ENCODE results near the gene APPL2. TPM values are rescaled to one million over a fixed set of nuclear protein-coding genes. Genes with fewer than 3 reads are reported as not detected.

APPL2 gene
- total RNA-seq, 1 donor: 67.0 TPM

DNA sequence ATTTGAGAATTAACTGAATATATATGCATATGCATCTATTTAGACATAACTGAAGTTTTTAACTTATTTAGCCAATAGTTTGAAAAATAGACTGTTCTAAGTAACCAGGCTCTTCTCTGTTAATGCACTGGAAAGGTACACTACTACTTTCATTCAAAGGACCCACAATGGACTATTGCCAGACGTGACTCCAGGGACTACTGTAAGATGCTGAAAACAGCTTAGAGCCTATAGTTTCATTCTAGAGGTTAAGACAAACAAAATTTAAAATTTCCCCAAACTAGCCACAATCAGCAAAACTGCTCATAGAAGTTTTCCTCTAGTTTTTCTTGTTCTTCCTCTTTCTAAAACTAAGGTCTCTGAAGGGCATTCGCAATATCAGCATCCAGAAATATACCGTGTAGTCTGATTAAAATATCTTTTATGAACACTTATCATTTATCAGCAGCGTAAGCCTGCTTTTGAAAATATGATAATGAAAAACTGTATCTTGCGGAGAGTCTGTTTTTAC is 10.4 kb downstream of the APPL2 start:
- H3K27me3 ChIP-seq (ENCODE audit: insufficient read depth, low read length): no peaks in the 10 kb centered on the region
- H3K4me3 ChIP-seq (ENCODE audit: insufficient read depth, low read length): no peak overlapping the region
- H3K4me2 ChIP-seq (ENCODE audit: insufficient read depth, low read length): no peak overlapping the region
- DNase-seq (ENCODE audit: insufficient read length, low spot score, missing footprints): no peak
- no peak overlapping the region for H2AFZ ChIP-seq (ENCODE audit: low read length)
- H3K27ac ChIP-seq (ENCODE audit: low read depth, low read length): peak overlapping the region; percentile 81
- TF ChIP-seq, protein P1, sequence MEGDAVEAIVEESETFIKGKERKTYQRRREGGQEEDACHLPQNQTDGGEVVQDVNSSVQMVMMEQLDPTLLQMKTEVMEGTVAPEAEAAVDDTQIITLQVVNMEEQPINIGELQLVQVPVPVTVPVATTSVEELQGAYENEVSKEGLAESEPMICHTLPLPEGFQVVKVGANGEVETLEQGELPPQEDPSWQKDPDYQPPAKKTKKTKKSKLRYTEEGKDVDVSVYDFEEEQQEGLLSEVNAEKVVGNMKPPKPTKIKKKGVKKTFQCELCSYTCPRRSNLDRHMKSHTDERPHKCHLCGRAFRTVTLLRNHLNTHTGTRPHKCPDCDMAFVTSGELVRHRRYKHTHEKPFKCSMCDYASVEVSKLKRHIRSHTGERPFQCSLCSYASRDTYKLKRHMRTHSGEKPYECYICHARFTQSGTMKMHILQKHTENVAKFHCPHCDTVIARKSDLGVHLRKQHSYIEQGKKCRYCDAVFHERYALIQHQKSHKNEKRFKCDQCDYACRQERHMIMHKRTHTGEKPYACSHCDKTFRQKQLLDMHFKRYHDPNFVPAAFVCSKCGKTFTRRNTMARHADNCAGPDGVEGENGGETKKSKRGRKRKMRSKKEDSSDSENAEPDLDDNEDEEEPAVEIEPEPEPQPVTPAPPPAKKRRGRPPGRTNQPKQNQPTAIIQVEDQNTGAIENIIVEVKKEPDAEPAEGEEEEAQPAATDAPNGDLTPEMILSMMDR (IDR thresholded peaks at IDR 0.05; ENCODE audit: extremely low read depth, low read depth, low read length): no peak
- H3K36me3 ChIP-seq (ENCODE audit: insufficient read depth, low read length): peaks cover 52% of the 10 kb centered on the region
- H3K4me1 ChIP-seq (ENCODE audit: insufficient read depth, low read length): peaks cover 44% of the 10 kb centered on the region
- peaks cover 68% of the 10 kb centered on the region for H3K79me2 ChIP-seq (ENCODE audit: insufficient read depth, low read length)
- H4K20me1 ChIP-seq (ENCODE audit: insufficient read depth, low read length): peaks cover 4% of the 10 kb centered on the region
- H3K9me3 ChIP-seq (ENCODE audit: low read depth, low read length): no peaks in the 10 kb centered on the region

DNA sequence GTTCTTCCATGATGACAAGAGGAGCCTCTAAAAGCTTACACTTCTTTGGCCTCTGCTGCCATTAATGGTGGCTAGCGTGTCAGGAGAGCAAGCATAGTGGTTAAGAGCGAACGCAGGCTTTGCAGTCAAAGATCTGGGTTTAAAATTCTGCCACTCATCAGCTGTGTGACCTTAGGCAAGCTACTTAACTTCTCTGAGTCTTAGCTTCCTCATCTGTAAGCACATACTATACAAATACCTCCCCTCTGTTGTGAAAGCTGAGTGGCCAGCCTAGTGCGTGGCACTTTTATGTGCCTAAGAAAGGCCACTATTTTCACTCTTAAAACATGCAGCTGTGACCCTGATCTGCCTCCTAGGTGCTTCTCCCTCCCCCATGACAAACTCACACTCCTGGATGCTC is 11.6 kb downstream of the APPL2 start:
- no peak overlapping the region for H2AFZ ChIP-seq (ENCODE audit: low read length)
- no peak overlapping the region for H3K4me2 ChIP-seq (ENCODE audit: insufficient read depth, low read length)
- H3K9me3 ChIP-seq (ENCODE audit: low read depth, low read length): no peaks in the 10 kb centered on the region
- H3K4me3 ChIP-seq (ENCODE audit: insufficient read depth, low read length): no peak overlapping the region
- H3K27me3 ChIP-seq (ENCODE audit: insufficient read depth, low read length): no peaks in the 10 kb centered on the region
- no peak for DNase-seq (ENCODE audit: insufficient read length, low spot score, missing footprints)
- peaks cover 58% of the 10 kb centered on the region for H3K36me3 ChIP-seq (ENCODE audit: insufficient read depth, low read length)
- peaks cover 33% of the 10 kb centered on the region for H3K4me1 ChIP-seq (ENCODE audit: insufficient read depth, low read length)
- no peak overlapping the region for H3K27ac ChIP-seq (ENCODE audit: low read depth, low read length)
- TF ChIP-seq, protein P1 (IDR thresholded peaks at IDR 0.05; ENCODE audit: extremely low read depth, low read depth, low read length): no peak
- peaks cover 71% of the 10 kb centered on the region for H3K79me2 ChIP-seq (ENCODE audit: insufficient read depth, low read length)
- H4K20me1 ChIP-seq (ENCODE audit: insufficient read depth, low read length): peaks cover 9% of the 10 kb centered on the region

DNA sequence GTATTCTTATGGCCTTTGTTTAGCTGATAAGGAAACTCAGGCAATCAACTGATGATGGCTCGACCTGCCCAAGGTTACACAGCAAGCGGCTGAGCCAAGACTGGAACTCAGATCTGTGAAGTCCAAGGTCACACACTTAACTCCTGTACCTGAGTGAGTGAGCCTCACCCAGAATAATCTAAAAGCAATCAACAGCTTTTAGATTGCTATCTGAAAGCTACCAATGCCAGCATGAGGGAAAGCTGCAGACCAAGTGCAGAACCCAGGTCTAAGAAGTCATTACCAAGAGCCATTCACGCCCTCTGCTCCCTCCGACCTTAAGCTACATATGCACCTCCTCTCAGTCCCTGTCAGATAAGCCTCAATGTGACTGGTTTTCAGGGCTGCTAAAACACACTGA is 12.1 kb downstream of the APPL2 start:
- peaks cover 62% of the 10 kb centered on the region for H3K36me3 ChIP-seq (ENCODE audit: insufficient read depth, low read length)
- no peak overlapping the region for H2AFZ ChIP-seq (ENCODE audit: low read length)
- peaks cover 13% of the 10 kb centered on the region for H4K20me1 ChIP-seq (ENCODE audit: insufficient read depth, low read length)
- H3K79me2 ChIP-seq (ENCODE audit: insufficient read depth, low read length): peaks cover 75% of the 10 kb centered on the region
- no peak overlapping the region for H3K4me2 ChIP-seq (ENCODE audit: insufficient read depth, low read length)
- TF ChIP-seq, protein P1 (IDR thresholded peaks at IDR 0.05; ENCODE audit: extremely low read depth, low read depth, low read length): no peak
- H3K4me3 ChIP-seq (ENCODE audit: insufficient read depth, low read length): no peak overlapping the region
- no peaks in the 10 kb centered on the region for H3K27me3 ChIP-seq (ENCODE audit: insufficient read depth, low read length)
- no peak for DNase-seq (ENCODE audit: insufficient read length, low spot score, missing footprints)
- no peaks in the 10 kb centered on the region for H3K9me3 ChIP-seq (ENCODE audit: low read depth, low read length)
- H3K4me1 ChIP-seq (ENCODE audit: insufficient read depth, low read length): peaks cover 28% of the 10 kb centered on the region
- no peak overlapping the region for H3K27ac ChIP-seq (ENCODE audit: low read depth, low read length)

DNA sequence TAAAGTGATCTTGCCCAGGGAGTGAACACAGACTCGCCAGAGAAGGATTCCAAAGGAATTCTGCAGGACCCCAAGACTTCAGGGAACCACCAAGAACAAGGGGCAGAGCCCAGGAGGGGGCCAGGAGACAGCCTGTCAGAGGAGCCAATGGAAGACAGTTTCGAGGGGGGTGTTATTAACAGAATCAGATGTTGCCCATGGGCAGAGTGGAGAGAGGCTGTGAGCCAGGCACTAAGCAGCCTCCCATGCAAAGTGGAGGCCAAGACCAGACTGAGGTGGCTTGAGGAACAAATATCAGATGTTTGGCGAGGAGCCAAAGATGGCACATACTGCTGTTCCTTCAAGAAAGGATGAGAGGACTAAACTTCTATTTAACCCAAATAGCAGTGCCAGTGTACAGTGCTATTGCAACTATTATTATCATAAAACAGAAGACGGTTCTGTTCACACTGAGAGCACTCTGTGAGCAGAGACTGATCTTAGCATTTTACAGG is 12.6 kb downstream of the APPL2 start:
- no peak overlapping the region for H2AFZ ChIP-seq (ENCODE audit: low read length)
- no peak overlapping the region for H3K4me3 ChIP-seq (ENCODE audit: insufficient read depth, low read length)
- peaks cover 24% of the 10 kb centered on the region for H3K4me1 ChIP-seq (ENCODE audit: insufficient read depth, low read length)
- peaks cover 80% of the 10 kb centered on the region for H3K79me2 ChIP-seq (ENCODE audit: insufficient read depth, low read length)
- H3K9me3 ChIP-seq (ENCODE audit: low read depth, low read length): no peaks in the 10 kb centered on the region
- H3K27me3 ChIP-seq (ENCODE audit: insufficient read depth, low read length): no peaks in the 10 kb centered on the region
- H3K36me3 ChIP-seq (ENCODE audit: insufficient read depth, low read length): peaks cover 67% of the 10 kb centered on the region
- H4K20me1 ChIP-seq (ENCODE audit: insufficient read depth, low read length): peaks cover 13% of the 10 kb centered on the region
- no peak overlapping the region for H3K27ac ChIP-seq (ENCODE audit: low read depth, low read length)
- DNase-seq (ENCODE audit: insufficient read length, low spot score, missing footprints): no peak
- TF ChIP-seq, protein P1 (IDR thresholded peaks at IDR 0.05; ENCODE audit: extremely low read depth, low read depth, low read length): no peak
- no peak overlapping the region for H3K4me2 ChIP-seq (ENCODE audit: insufficient read depth, low read length)

Data from osteoblast (primary cell).